DMS153 (cell line): ENCODE data around the gene SYTL3.
"Not testable (repeated sequence)": the region's sequence is repeated elsewhere in the genome, so short reads cannot be mapped to it uniquely, and the experiment has no call there.

ENCODE experiments used
- DNase-seq: peaks from one replicate; lab custom pipeline; 2025; lab: John Stamatoyannopoulos, UW

SYTL3 gene

DNA sequence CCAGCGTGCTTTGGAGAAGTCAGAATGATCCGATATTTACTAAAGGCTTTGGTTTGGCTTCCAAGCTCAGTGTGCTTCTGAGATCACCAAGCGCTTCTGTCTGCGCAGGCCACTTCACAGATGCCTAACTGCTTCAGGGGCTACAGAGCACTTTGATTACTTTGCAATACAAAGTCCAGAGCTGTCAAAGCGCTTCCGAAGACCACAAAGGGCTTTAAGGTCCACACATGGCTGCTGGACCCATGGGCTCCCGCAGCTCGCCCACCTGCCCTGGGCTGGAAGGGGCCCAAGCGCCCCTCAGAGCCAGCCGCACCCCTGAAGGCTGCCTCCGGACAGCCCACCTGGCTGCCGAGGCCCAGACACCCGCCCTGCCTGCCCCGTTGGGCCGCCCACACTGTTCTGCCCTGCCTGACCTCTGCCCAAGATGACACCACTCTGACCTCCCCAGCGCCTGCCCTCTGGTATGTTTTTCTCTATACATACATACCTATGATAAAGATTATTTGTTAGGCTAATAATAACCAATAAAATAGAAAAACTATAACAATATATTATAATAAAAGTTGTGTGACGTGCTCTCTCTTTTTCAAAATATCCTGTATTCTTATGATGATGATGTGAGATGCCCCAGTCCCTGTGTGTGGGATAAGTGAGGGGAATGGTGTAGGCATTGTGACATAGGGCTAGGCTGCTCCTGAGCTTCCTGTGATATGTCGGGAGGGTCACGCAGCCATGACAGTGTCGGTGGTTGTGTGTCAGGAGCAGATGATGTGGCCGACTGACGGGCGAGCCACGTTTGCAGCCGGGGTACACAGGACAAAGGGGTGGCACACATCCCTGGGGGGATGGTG, 27.9 kb upstream of the SYTL3 start:
- no peak for DNase-seq

DNA sequence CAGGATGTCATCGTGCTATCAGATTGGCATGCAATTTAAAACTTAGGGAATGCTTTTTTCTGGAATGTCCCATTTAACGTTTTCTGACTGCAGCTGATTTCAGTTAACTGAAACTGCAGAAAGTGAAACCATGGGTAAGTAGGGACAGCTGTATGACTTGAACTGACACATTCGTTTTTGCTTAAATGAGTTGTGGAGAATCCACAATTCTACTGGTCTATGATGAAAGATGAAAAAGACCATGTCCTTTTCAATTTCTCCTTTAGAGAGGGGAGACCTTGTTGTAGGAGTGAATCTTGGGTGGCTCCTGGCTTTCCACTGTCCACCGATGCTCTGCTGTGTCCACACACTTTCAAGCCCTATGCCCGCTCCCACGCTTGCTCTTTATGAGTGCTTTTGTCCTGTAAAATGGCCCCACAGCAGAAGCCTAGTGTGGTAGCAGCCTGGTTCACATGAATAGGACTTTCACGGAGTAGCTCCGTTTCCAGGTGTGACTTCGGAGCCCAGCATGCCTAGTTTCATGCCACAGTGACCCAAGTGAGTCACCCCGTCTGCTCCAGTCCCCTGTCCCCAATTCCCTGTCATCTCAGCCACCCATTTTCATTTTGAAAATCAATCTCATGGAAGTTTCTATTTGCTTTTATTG, 27.2 kb upstream of the SYTL3 start:
- DNase-seq, result no peak

DNA sequence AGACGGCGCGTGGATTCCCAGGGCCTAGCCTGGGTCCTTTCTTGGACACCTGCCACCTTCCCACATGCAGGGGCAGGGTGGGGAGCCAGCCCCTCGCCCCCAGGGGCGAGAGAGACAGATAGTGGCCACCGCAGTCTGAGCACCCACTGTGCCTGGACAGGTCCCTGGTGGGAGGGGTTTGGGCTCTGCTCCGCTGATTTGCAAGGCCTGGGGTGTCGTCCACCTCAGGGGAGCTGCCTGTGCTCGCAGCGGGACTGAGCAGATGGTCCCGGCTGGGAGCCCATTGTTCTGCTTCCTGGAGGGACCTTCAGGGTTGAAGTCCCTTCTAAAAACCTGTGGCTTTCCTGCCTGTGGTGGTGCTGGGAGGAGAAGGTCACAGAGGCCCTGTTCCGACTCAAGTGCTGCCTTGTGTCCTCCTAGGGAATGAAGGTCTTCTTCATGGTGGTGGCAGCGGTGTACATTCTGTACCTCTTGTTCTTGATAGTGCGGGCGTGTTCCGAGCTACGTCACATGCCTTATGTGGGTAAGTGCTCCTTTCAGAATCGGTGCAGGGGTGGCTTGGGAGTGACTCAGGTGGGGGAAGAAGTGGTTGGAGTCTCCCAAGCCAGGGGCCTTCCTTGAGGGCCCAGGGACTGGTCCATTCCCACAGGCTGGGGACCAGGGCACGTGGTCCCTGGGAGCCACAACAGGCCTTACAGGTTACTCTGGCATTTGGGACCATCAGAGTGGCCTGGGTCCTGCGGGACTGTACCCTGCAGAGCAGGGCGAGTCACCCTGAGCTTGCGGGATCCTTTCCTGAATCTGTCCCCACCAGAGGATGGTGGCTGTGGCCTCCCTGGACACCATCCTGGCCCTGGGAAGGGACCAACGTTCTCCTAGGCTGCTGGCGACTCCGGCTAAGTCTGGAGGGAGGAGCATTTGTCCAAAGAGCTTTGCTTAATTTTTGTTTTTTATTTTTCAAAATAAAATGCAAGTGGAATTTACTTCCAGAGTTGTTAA, 24.9 kb upstream of the SYTL3 start:
- no peak for DNase-seq

- DNase-seq, result no peak
Observed at GRCh38 chr6:158625881-158626305, 24.0 kb upstream of the SYTL3 start.

DNA sequence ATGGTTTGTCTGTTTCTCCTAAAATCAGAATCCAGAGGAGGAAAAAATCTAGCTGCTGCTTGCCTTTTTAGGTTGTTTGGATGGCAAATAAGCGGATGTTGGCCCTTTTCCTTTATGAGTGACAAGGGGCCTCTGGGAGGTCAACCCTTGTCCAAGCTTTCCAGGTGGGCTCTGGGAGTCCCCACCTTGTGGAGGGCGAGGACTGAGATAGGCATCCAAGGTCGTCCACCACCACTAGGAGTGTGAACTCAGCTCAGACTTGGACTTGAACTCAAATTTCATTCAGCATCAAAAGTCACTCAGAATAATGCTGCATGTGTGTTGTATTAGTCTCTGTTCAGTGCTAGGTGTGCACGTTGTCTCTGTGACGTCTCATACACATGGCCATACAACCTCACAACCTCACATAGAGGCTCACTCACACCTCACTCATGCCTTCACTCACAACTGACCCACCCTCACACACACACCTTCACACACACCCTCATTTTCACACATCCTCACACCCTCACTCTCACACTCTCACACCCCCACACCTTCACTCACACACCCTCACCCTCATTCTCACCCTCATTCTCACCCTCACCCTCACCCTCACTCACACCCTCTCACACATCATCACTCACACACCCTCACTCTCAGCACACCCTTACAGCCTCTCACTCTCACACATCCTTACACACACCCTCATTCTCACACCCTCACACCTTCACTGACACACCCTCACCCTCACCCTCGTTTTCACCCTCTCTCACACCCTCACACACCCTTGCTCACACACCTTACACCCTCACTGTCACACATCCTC, 23.3 kb upstream of the SYTL3 start:
- DNase-seq, result no peak

GRCh38 chr6:158627168-158627939, 22.5 kb upstream of the SYTL3 start:
- no peak for DNase-seq

DNA sequence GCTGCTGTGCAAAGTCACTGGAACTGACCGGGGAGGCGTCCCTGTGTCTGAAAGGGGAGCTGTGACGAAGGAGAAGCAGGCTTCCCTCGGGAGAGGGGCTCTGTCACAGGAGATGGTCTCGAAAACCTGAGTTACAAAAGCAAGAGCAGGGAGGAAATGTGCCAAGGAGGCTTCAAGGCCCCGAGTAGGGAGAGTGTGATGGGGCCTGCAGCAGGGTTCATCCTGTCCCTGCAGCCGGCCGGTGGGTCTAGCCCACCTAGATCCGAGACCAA, 22.0 kb upstream of the SYTL3 start:
- DNase-seq, result no peak

DNA sequence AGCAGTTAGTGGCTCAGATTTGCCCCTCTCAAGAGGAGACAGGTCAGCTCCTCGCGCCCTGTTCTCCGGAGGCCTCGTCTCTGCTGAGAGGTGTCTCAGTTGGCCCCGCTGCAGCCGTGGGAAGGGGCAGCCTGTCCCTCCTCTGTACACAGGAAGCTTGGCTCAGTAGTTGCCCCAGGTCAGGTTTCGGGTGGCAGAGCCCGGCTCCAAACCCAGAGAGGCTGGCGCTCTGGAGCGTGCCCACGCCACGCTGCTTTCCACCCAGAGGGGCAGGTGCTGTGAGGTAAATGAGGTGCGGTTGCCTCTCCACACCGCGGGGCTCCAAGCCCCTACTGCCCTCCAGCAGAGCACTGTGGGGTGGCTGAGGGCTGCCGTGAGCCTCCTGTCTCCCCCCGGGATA, 21.3 kb upstream of the SYTL3 start:
- DNase-seq, result no peak

GRCh38 chr6:158629367-158630221, 20.3 kb upstream of the SYTL3 start:
- no peak for DNase-seq

DNA sequence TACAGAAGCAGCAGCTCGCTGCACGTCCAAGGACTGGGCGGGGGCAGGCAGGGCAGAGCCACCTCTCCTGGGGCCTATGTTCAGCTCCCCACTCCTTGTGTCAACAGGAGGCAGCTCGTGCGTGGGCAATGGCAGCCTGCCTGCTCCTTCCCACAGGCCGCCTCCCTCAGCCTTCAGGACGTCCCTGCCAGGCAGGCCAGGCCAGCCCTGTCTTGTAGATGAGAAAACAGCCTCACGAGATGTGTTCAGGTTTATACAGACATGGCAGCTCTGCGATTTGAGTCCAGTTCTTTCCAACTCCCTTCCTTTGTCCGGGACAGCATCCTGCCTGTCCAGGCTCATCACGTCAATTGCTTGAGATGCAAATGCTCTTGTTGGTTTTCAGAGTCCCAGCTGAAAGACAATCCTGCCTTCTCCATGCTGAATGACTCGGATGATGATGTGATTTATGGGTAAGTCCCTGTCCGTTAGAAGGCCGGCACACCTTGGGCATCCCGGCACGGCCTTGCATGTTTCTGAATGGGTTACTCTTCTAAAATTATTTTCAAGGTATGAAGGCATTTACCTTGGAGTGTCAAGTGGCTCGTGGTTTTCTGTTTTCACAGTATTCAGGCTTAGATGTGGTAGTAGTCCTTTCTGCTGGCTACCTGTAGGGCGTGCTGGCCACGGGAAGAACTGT, 18.8 kb upstream of the SYTL3 start:
- DNase-seq, result no peak

GRCh38 chr6:158631678-158632537, 17.9 kb upstream of the SYTL3 start:
- DNase-seq, result no peak

DNA sequence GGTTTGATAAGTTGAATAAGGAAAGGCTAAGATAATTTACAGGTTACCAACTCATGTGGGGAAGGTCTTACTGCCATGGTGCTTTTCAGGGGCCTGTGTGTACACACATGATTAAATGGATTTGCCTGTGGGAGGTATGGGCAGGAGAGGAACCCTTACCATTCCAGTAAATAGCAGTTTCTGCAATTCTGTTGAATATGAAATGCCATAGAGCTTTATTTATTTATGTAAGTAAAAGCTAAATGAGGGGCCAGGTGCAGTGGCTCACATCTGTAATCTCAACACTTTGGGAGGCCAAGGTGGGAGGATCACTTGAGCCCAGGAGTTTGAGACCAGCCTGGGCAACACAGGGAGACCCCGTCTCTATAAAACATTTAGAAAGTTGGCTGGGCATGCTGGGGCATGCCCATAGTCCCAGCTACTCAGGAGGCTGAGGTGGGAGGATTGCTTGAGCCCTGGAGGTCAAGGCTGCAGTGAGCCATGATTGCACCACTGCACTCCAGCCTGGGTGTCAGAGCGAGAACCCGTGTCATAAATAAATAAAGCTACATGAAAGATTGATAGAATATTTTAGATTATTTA, 17.2 kb upstream of the SYTL3 start:
- not testable (repeated sequence) for DNase-seq

- DNase-seq, result no peak
Observed at GRCh38 chr6:158633127-158633526, 16.7 kb upstream of the SYTL3 start.

GRCh38 chr6:158634695-158635426, 15.0 kb upstream of the SYTL3 start:
- DNase-seq, result no peak

DNA sequence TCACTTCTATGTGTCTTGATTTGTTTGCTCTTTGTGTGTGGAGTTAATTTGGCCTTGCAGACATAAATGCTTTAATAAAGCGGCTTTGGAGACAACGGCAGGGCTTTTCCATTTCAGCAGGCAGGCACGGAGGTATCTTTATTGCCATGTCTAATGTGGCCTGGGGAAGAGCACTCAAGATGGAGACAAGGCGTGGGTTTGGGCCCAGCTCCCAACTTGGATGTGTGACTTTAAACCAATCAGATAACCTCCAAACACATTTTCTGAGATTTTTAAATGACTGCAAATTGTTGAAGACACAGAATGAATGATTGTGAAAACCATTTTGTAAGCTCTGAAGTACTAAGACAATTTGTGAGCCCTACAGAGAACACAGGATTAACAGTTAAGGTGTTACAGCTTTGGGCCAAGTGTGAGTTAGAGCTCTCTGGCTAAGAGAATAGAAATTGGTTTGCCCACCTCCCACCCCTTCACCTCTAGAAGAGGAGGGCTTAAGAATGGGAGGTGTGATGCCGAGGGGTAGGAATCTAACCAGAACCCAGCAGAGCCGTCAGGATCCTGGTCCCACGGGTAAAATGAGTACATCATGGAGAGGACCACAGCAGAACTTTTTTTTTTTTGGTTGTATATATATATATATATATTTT, 14.3 kb upstream of the SYTL3 start:
- no peak for DNase-seq

DNA sequence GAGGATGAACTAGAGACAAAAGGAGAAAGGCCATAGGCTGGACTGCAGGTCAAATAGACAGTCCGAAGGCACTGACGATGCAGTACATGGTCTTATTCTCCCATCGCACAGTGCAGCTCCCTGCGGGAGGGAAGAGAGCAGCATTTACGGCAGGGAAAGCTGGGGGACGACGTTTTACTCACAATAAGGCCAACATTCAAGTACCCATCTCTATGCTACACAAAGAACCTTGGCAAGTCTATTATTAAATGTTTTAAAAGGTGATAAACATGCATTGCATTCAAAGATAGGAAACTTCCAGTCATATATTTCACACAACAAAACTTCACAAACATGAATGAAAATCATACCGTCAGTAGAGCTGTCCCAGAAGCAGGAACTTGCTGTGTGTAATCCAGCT, 13.1 kb upstream of the SYTL3 start:
- DNase-seq, result no peak

DNA sequence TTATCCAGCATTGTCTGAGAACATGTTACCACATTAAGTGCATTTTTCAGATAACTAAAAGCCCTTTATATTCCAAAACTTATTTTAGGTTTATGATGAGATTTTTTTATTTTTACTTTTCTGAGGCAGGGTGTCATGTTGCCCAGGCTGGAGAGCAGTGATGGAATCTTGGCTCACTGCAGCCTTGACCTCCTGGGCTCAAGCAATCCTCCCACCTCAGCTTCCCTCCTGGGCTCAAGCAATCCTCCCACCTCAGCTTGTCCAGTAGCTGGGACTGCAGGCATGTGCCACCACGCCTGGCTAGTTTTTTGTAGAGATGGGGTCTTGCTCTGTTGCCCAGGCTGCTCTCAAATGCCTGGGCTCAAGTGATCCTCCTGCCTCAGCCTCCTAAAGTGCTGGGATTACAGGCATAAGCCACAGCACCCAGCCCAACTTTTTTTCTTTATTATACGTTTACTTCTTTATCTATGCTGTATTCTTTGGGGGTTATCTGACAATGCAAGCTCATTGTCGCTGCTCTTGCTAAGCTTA, 11.5 kb upstream of the SYTL3 start:
- DNase-seq, result no peak
